Gastroesophageal sphincter (tissue), 4 donors: ENCODE results near the gene MEAF6. TPM values are rescaled to one million over a fixed set of nuclear protein-coding genes. Genes with fewer than 3 reads are reported as not detected.

Experiments used
- ATAC-seq: fragments of 150-250 bp; one replicate; pipeline ENCODE4 v1.9.1; 2016; ENCODE audit warnings: mild to moderate bottlenecking, moderate library complexity
- H3K27ac ChIP-seq, 4 donors: fragments of 200-600 bp; sonication (generic) in 3 of 4; 1 replicate in 3 of 4; 2 replicates in 1 of 4; pipeline ENCODE4 v1.5.1; 2016 to 2019
- H3K27me3 ChIP-seq: fragments of 200-600 bp; sonication (generic); one replicate; pipeline ENCODE4 v1.5.1; 2019
- H3K36me3 ChIP-seq, 2 donors: fragments of 200-600 bp; sonication (generic); one replicate each; pipeline ENCODE4 v1.5.1; 2019; ENCODE audit warnings: control low read depth in 1 of 2
- H3K4me1 ChIP-seq, 3 donors: fragments of 200-600 bp; sonication (generic); 1 replicate in 2 of 3; 2 replicates in 1 of 3; pipeline ENCODE4 v1.5.1; 2016 to 2019; ENCODE audit warnings: control low read depth in 2 of 3
- H3K4me3 ChIP-seq, 2 donors: fragments of 200-600 bp; sonication (generic); one replicate each; pipeline ENCODE4 v1.5.1; 2019; ENCODE audit warnings: mild to moderate bottlenecking in 1 of 2, moderate library complexity in 1 of 2
- H3K9me3 ChIP-seq, 3 donors: fragments of 200-600 bp; sonication (generic); one replicate each; pipeline ENCODE4 v1.5.1; 2017 to 2019; ENCODE audit warnings: control low read depth in 2 of 3
- CTCF ChIP-seq, 4 experiments: fragments of 200-600 bp in 2 of 4; fragments of 450-650 bp in 2 of 4; sonication (generic) in 1 of 4; IDR thresholded peaks; one replicate each; pipeline ENCODE4 v1.5.1; 2017 to 2019; ENCODE audit warnings: antibody characterized with exemption in 4 of 4, mild to moderate bottlenecking in 2 of 4, moderate library complexity in 2 of 4
- EP300 ChIP-seq: sonication (generic); formaldehyde crosslinking; IDR thresholded peaks from one replicate; pipeline ENCODE4 v1.6.1; 2017; ENCODE audit warnings: antibody characterized with exemption, mild to moderate bottlenecking
- POLR2A ChIP-seq, 2 donors: fragments of 450-650 bp; IDR thresholded peaks; one replicate each; pipeline ENCODE4 v1.6.1; 2017; ENCODE audit warnings: antibody characterized with exemption in 2 of 2, mild to moderate bottlenecking in 2 of 2, moderate library complexity in 1 of 2
- POLR2AphosphoS5 ChIP-seq: sonication (generic); formaldehyde crosslinking; IDR thresholded peaks from one replicate; pipeline ENCODE4 v1.6.1; 2017; ENCODE audit warnings: antibody characterized with exemption
- WGBS, 2 donors: methylation state at CpG; one replicate each; pipeline ENCODE4 v1.1.5; 2018; ENCODE audit warnings: low coverage in 1 of 2; 5-methylcytosine and 5-hydroxymethylcytosine counted together
- total RNA-seq, 4 donors: library from RNA; depleted of rRNA; stranded (reverse); fragments of >200 nt; gene quantifications; one replicate each; pipeline ENCODE4 v1.1.0, GENCODE V29; 2016

The MEAF6 gene
- total RNA-seq, 4 donors from 2014 or later, result 89.7 to 129 (median 100) TPM

- TF ChIP-seq EP300 (no peak), POLR2AphosphoS5 (no peak), POLR2A (IDR thresholded peaks at IDR 0.05) (no peak), CTCF (IDR thresholded peaks at IDR 0.05) (no peak)
- no peak for ATAC-seq
- H3K4me1 ChIP-seq, result peaks cover 0 to 52% (median 25%) of the 10 kb centered on the region in 3 donors
- H3K9me3 ChIP-seq, result no peaks in the 10 kb centered on the region
- H3K27ac ChIP-seq, result no peak overlapping the region
- no peak overlapping the region for H3K4me3 ChIP-seq
- H3K36me3 ChIP-seq, result no peaks in the 10 kb centered on the region
- whole genome bisulfite sequencing, 2 donors, result 73 to 91% methylated on average over 3 of the region's 3 CpGs
- H3K27me3 ChIP-seq, result no peaks in the 10 kb centered on the region
Measured at GRCh38 chr1:37469386-37469785, 45.2 kb downstream of the MEAF6 start.

- no peak for TF ChIP-seq POLR2A (IDR thresholded peaks at IDR 0.05)
- TF ChIP-seq POLR2AphosphoS5, result no peak
- TF ChIP-seq EP300, result no peak
- TF ChIP-seq CTCF (IDR thresholded peaks at IDR 0.05), result no peak
- no peaks in the 10 kb centered on the region for H3K27me3 ChIP-seq
- 93% methylated on average over 2 of the region's 5 CpGs; no CpG with 5 or more reads in 1 of the 2 donors for WGBS, 2 donors
Measured at GRCh38 chr1:37468037-37468436, 46.5 kb downstream of the MEAF6 start.

GRCh38 chr1:37465593-37466517, 48.7 kb downstream of the MEAF6 start:
- 80 to 100% methylated on average over 3 to 4 of the region's 6 CpGs for whole genome bisulfite sequencing, 2 donors
- H3K9me3 ChIP-seq, result no peaks in the 10 kb centered on the region
- TF ChIP-seq POLR2AphosphoS5 (no peak), POLR2A (IDR thresholded peaks at IDR 0.05) (no peak), EP300 (no peak), CTCF (IDR thresholded peaks at IDR 0.05) (no peak)
- H3K36me3 ChIP-seq, result no peaks in the 10 kb centered on the region
- H3K4me3 ChIP-seq, result no peak overlapping the region
- peaks cover 0 to 19% (median 1%) of the 10 kb centered on the region in 3 donors for H3K4me1 ChIP-seq
- peak overlapping the region in 2 of 4 donors; percentile 6 to 50 for H3K27ac ChIP-seq
- H3K27me3 ChIP-seq, result no peaks in the 10 kb centered on the region
- ATAC-seq, result no peak

More at GRCh38 chr1:37468037-37468436, 46.5 kb downstream of the MEAF6 start:
- no peak overlapping the region for H3K4me3 ChIP-seq
- peaks cover 0 to 41% (median 18%) of the 10 kb centered on the region in 3 donors for H3K4me1 ChIP-seq
- no peak overlapping the region for H3K27ac ChIP-seq
- no peaks in the 10 kb centered on the region for H3K9me3 ChIP-seq
- no peaks in the 10 kb centered on the region for H3K36me3 ChIP-seq
- ATAC-seq, result no peak

GRCh38 chr1:37464443-37464842, 50.1 kb downstream of the MEAF6 start:
- H3K36me3 ChIP-seq, result no peaks in the 10 kb centered on the region
- TF ChIP-seq POLR2A (IDR thresholded peaks at IDR 0.05) (no peak), EP300 (no peak), CTCF (IDR thresholded peaks at IDR 0.05) (no peak), POLR2AphosphoS5 (no peak)
- 80 to 100% methylated on average over 2 of the region's 2 CpGs for WGBS, 2 donors
- peaks cover 0 to 14% (median 0%) of the 10 kb centered on the region in 3 donors for H3K4me1 ChIP-seq
- H3K27me3 ChIP-seq, result no peaks in the 10 kb centered on the region
- no peaks in the 10 kb centered on the region for H3K9me3 ChIP-seq
- H3K27ac ChIP-seq, result no peak overlapping the region
- no peak overlapping the region for H3K4me3 ChIP-seq
- ATAC-seq, result no peak
